Endothelial cell of umbilical vein (primary cell): ENCODE results near the gene TMEM132A. TPM values are rescaled to one million over a fixed set of nuclear protein-coding genes. Genes with fewer than 3 reads are reported as not detected.

ENCODE experiments used
- BruUV-seq: library from RNA; stranded (reverse); fragments of 400-500 nt; replicated peaks from 2 replicates; lab custom pipeline; 2021; lab: Mats Ljungman, UMichigan
- CTCF ChIA-PET: fragments of 300-600, 350-600 bp; sonication (Branson Sonifier 250); formaldehyde crosslinking; loops from one replicate; lab custom pipeline; 2021; ENCODE audit warnings: antibody characterized with exemption, inconsistent platforms; lab: Charles Lee
- POLR2A ChIA-PET: fragments of 300-600, 350-600 bp; sonication (Branson Sonifier 250); formaldehyde crosslinking; loops from one replicate; lab custom pipeline; 2021; ENCODE audit warnings: antibody characterized with exemption, inconsistent platforms; lab: Charles Lee
- DNase-seq: peaks from one replicate; pipeline ENCODE4 v3.0.0-alpha.2; 2011; ENCODE audit warnings: low read depth, low spot score
- FAIRE-seq: peaks from 2 replicates; lab custom pipeline; 2011; peaks lifted over from hg19 to GRCh38; lab: Jason Lieb, UNC
- H2AFZ ChIP-seq: 2 replicates; pipeline ENCODE4 v1.6.0; 2012; ENCODE audit warnings: low read depth, low read length, control low read depth, inconsistent platforms
- H3K27ac ChIP-seq: 2 replicates; pipeline ENCODE4 v1.5.1; 2011; ENCODE audit warnings: low read depth, mild to moderate bottlenecking, control low read depth, low read length, moderate library complexity; ENCODE audit not compliant: insufficient read depth
- H3K27me3 ChIP-seq, 2 experiments: 2 replicates each; pipeline versions ENCODE4 v1.6.0 to v1.6.1; 2011; ENCODE audit warnings: low read length in 2 of 2, mixed read lengths in 1 of 2; ENCODE audit not compliant: control insufficient read depth in 2 of 2, insufficient read depth in 2 of 2
- H3K36me3 ChIP-seq, 2 experiments: 2 replicates in 1 of 2; 3 replicates in 1 of 2; pipeline ENCODE4 v1.5.1; 2011; ENCODE audit warnings: low read length in 2 of 2, mild to moderate bottlenecking in 1 of 2, moderate library complexity in 1 of 2; ENCODE audit not compliant: control insufficient read depth in 2 of 2, insufficient read depth in 2 of 2; ENCODE audit errors: extremely low read depth in 1 of 2
- H3K4me1 ChIP-seq: 3 replicates; pipeline ENCODE4 v1.5.1; 2011; ENCODE audit warnings: mild to moderate bottlenecking, low read length; ENCODE audit not compliant: control insufficient read depth, insufficient read depth; ENCODE audit errors: extremely low read depth
- H3K4me2 ChIP-seq: 2 replicates; pipeline ENCODE4 v1.6.1; 2011; ENCODE audit warnings: low read length, control low read depth, mixed read lengths; ENCODE audit not compliant: insufficient read depth
- H3K4me3 ChIP-seq, 3 experiments: fragments of 200-600 bp in 1 of 3; sonication (generic), shearing (Covaris generic) in 1 of 3; replicated peaks in 1 of 3; 2 replicates each; pipeline ENCODE4 v1.5.1; 2011 to 2016; ENCODE audit warnings: control low read depth in 3 of 3, low read length in 3 of 3, mild to moderate bottlenecking in 2 of 3, inconsistent platforms in 1 of 3, low read depth in 1 of 3, moderate library complexity in 1 of 3; ENCODE audit not compliant: insufficient read depth in 1 of 3
- H3K79me2 ChIP-seq: 2 replicates; pipeline ENCODE4 v1.6.0; 2012; ENCODE audit warnings: low read length, inconsistent platforms; ENCODE audit not compliant: control insufficient read depth, insufficient read depth
- H3K9ac ChIP-seq: replicated peaks from 2 replicates; pipeline ENCODE3; 2011; ENCODE audit warnings: low read length, control low read depth; ENCODE audit not compliant: insufficient read depth; ENCODE audit errors: extremely low read depth
- H3K9me1 ChIP-seq: replicated peaks from 3 replicates; pipeline ENCODE4 v1.6.0; 2011; ENCODE audit warnings: mild to moderate bottlenecking, low read length; ENCODE audit not compliant: control insufficient read depth, insufficient read depth; ENCODE audit errors: extremely low read depth
- H3K9me3 ChIP-seq: replicated peaks from 2 replicates; pipeline ENCODE4 v1.5.1; 2012; ENCODE audit warnings: low read length, inconsistent platforms; ENCODE audit not compliant: control insufficient read depth, insufficient read depth
- H4K20me1 ChIP-seq: replicated peaks from 2 replicates; pipeline ENCODE3; 2011; ENCODE audit warnings: mild to moderate bottlenecking, low read length; ENCODE audit not compliant: control insufficient read depth, insufficient read depth; ENCODE audit errors: extremely low read depth
- EZH2 ChIP-seq: IDR thresholded peaks from 2 replicates; pipeline ENCODE4 v1.6.1; 2012; ENCODE audit warnings: borderline replicate concordance, low read depth, mild to moderate bottlenecking, moderate library complexity, low read length, inconsistent platforms; ENCODE audit not compliant: severe bottlenecking
- FOS ChIP-seq: IDR thresholded peaks from 2 replicates; pipeline ENCODE4 v1.6.1; 2011; ENCODE audit warnings: mild to moderate bottlenecking, low read length, moderate library complexity, borderline replicate concordance; ENCODE audit not compliant: insufficient read depth
- GATA2 ChIP-seq: IDR thresholded peaks from 2 replicates; pipeline ENCODE4 v1.7.0; 2011; ENCODE audit warnings: low read depth, mild to moderate bottlenecking, moderate library complexity, mixed read lengths, low read length; ENCODE audit not compliant: insufficient read length, insufficient read depth
- JUN ChIP-seq: IDR thresholded peaks from 2 replicates; pipeline ENCODE4 v1.6.1; 2011; ENCODE audit warnings: borderline replicate concordance, low read depth; ENCODE audit not compliant: insufficient read length, insufficient read depth
- MYC ChIP-seq: IDR thresholded peaks from one replicate; pipeline ENCODE4 v1.6.1; 2011; ENCODE audit warnings: mild to moderate bottlenecking, low read depth, low read length
- POLR2A ChIP-seq: IDR thresholded peaks from 2 replicates; pipeline ENCODE4 v1.6.1; 2012; ENCODE audit warnings: low read depth, mild to moderate bottlenecking, control low read depth, low read length
- POLR2AphosphoS5 ChIP-seq: IDR thresholded peaks from 2 replicates; pipeline ENCODE4 v1.6.1; 2012; ENCODE audit warnings: low read depth, mild to moderate bottlenecking, control low read depth, low read length, moderate library complexity; ENCODE audit not compliant: insufficient read depth
- dilution Hi-C: fragments of 300-500 bp; cut with MboI; formaldehyde crosslinking; loops from one replicate; pipeline ENCODE4 v1.15.0; 2019; ENCODE audit warnings: low sequenced_read_pairs; ENCODE audit not compliant: extremely low pct_ligation_motif_present
- intact Hi-C: fragments of 100-400 bp; cut with micrococcal nuclease; formaldehyde crosslinking; loops from one replicate; pipeline ENCODE4 v1.10.0; 2022
- polyA plus RNA-seq, 4 experiments: library from polyadenylated mRNA; depleted of rRNA in 3 of 4; stranded (reverse) in 3 of 4; unstranded in 1 of 4; fragments of >200 nt; gene quantifications; 2 replicates each; pipeline versions ENCODE4 v1.2.1 to v1.2.3, GENCODE V29; 2011 to 2012; ENCODE audit warnings: missing spikeins in 1 of 4
- total RNA-seq: library from RNA; stranded (reverse); gene quantifications from 2 replicates; pipeline ENCODE4 v1.2.3, GENCODE V29; 2021
- TF ChIP-seq, protein P1 (sequence below): IDR thresholded peaks from 2 replicates; pipeline ENCODE4 v1.6.1; 2011; ENCODE audit not compliant: insufficient read depth, insufficient read length
- TF ChIP-seq, protein P2 (sequence below), 2 donors: IDR thresholded peaks; 1 replicate in 1 of 2; 2 replicates in 1 of 2; pipeline ENCODE4 v1.5.1; 2011; ENCODE audit warnings: low read length in 2 of 2, mild to moderate bottlenecking in 2 of 2, moderate library complexity in 2 of 2, control low read depth in 1 of 2, inconsistent platforms in 1 of 2, low read depth in 1 of 2; ENCODE audit not compliant: insufficient read depth in 1 of 2; ENCODE audit errors: extremely low read depth in 1 of 2

The TMEM132A gene
- total and polyA plus RNA-seq, 2 donors (not counting 3 experiments of a cell fraction or from before 2014, with no cell fraction given) = 74.3 to 106 TPM

DNA sequence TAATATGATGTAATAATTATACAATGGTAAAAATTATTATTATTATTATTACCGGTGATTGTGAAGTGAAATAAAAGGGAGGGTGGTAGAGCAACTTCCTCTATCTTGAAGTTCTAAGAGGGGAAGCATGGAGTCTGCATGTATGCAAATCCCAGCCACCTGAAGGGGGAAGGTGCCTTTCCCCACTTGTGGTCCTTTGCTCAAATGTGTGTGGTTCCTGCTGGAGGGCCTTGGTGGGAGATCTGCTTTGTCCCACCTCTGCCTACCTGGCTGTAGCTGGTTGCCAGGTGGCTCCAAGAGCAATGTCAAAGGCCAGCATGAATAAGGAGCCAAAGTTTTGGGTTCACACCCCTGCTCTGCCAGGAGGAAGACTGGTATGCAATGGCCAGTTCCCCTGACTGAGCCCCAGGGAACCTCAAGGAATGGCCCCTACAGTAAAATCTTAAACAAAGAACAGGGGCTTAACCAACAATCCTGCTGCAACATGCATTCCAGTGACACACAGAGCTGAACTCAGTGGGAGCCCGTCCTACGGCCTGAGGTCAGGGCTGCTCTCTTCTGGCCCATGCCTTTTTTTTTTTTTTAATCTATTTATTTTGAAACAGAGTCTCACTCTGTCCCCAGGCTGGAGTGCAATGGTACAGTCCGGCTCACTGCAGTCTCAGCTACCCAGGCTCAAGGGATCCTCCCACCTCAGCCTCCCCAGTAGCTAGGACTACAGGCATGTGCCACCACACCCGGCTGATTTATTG lies 8.5 kb downstream of the TMEM132A start:
- DNase-seq (no peak), FAIRE-seq (no peak)
- dilution Hi-C loops = no loop called here
- ChIA-PET CTCF (no interaction called here), POLR2A (no interaction called here)
- Histone ChIP-seq H3K27me3 (no peaks in the 10 kb centered on the region), H4K20me1 (no peaks in the 10 kb centered on the region), H3K27ac (no peak overlapping the region), H3K4me3 (no peak overlapping the region), H3K36me3 (peaks cover 3 to 43% of the 10 kb centered on the region in 2 experiments), H3K4me1 (peaks cover 8% of the 10 kb centered on the region), H3K9ac (no peak overlapping the region), H3K79me2 (no peaks in the 10 kb centered on the region), H3K9me3 (no peaks in the 10 kb centered on the region), H2AFZ (no peak overlapping the region), H3K9me1 (no peaks in the 10 kb centered on the region), H3K4me2 (no peak overlapping the region)
- TF ChIP-seq POLR2AphosphoS5 (no peak), JUN (no peak), MYC (no peak), POLR2A (no peak), GATA2 (no peak), EZH2 (no peak), FOS (no peak)
- TF ChIP-seq, protein P1, sequence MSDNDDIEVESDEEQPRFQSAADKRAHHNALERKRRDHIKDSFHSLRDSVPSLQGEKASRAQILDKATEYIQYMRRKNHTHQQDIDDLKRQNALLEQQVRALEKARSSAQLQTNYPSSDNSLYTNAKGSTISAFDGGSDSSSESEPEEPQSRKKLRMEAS = no peak
- TF ChIP-seq, protein P2, sequence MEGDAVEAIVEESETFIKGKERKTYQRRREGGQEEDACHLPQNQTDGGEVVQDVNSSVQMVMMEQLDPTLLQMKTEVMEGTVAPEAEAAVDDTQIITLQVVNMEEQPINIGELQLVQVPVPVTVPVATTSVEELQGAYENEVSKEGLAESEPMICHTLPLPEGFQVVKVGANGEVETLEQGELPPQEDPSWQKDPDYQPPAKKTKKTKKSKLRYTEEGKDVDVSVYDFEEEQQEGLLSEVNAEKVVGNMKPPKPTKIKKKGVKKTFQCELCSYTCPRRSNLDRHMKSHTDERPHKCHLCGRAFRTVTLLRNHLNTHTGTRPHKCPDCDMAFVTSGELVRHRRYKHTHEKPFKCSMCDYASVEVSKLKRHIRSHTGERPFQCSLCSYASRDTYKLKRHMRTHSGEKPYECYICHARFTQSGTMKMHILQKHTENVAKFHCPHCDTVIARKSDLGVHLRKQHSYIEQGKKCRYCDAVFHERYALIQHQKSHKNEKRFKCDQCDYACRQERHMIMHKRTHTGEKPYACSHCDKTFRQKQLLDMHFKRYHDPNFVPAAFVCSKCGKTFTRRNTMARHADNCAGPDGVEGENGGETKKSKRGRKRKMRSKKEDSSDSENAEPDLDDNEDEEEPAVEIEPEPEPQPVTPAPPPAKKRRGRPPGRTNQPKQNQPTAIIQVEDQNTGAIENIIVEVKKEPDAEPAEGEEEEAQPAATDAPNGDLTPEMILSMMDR (IDR thresholded peaks at IDR 0.05; ENCODE audit: extremely low read depth in 1 of 2, insufficient read depth in 1 of 2, low read depth in 1 of 2, low read length in 2 of 2) = no peak
- intact Hi-C loops = no loop called here
- BruUV-seq = no TSS peak
